HG02798 (cell line): ENCODE data around the gene SHBG.
"Not testable (repeated sequence)": the region's sequence is repeated elsewhere in the genome, so short reads cannot be mapped to it uniquely, and the experiment has no call there.

ENCODE experiments used
- ATAC-seq: cut with Tn5 transposase; IDR thresholded peaks from one replicate; pipeline ENCODE4 v1.9.1; 2021; ENCODE audit warnings: mild to moderate bottlenecking; ENCODE audit not compliant: unreplicated experiment, poor library complexity

The SHBG gene

GRCh38 chr17:7641635-7642034 is 11.7 kb downstream of the SHBG start:
- not testable (repeated sequence) for ATAC-seq

- ATAC-seq: no peak
Measured at GRCh38 chr17:7644775-7645174, 14.8 kb downstream of the SHBG start.

- no peak for ATAC-seq
Measured at GRCh38 chr17:7646457-7646856, 16.5 kb downstream of the SHBG start.

GRCh38 chr17:7647018-7647417 is 17.1 kb downstream of the SHBG start:
- no peak for ATAC-seq

- peak; percentile 58 for ATAC-seq
Measured at GRCh38 chr17:7650509-7651096, 20.7 kb downstream of the SHBG start, which contains the start of gene ATP1B2. Gene ATP1B2, plus strand, starts transcription at chr17:7650926. Its CDS starts 593 bp downstream, at chr17:7651519.

- ATAC-seq: no peak
Measured at GRCh38 chr17:7651097-7651664, 21.2 kb downstream of the SHBG start.

- no peak for ATAC-seq
Measured at GRCh38 chr17:7651665-7652387, 21.9 kb downstream of the SHBG start.

- ATAC-seq: no peak
Measured at GRCh38 chr17:7652388-7653356, 22.7 kb downstream of the SHBG start.

GRCh38 chr17:7654832-7655540 is 25.1 kb downstream of the SHBG start:
- ATAC-seq: no peak

- ATAC-seq: no peak
Measured at GRCh38 chr17:7655541-7655840, 25.6 kb downstream of the SHBG start.

- ATAC-seq: no peak
Measured at GRCh38 chr17:7656958-7657609, 27.1 kb downstream of the SHBG start.

GRCh38 chr17:7667656-7668406 is 37.9 kb downstream of the SHBG start:
- no peak for ATAC-seq

GRCh38 chr17:7668482-7668881 is 38.5 kb downstream of the SHBG start:
- no peak for ATAC-seq

- ATAC-seq: no peak
Measured at GRCh38 chr17:7673239-7673638, 43.3 kb downstream of the SHBG start.

GRCh38 chr17:7674934-7675333 is 45.0 kb downstream of the SHBG start:
- no peak for ATAC-seq

- no peak for ATAC-seq
Measured at GRCh38 chr17:7676533-7676932, 46.6 kb downstream of the SHBG start.

GRCh38 chr17:7677388-7678067 is 47.6 kb downstream of the SHBG start:
- no peak for ATAC-seq
